IPS-20b (cell line): ENCODE measurements around the gene SPDYC.

Experiments used
- H3K27ac ChIP-seq: one replicate; pipeline ENCODE4 v1.5.1; 2013; ENCODE audit warnings: low read length
- H3K27me3 ChIP-seq: 2 replicates; pipeline ENCODE4 v1.6.1; 2013; ENCODE audit warnings: mild to moderate bottlenecking, low read length, inconsistent platforms; ENCODE audit not compliant: insufficient read depth
- H3K36me3 ChIP-seq: 2 replicates; pipeline ENCODE4 v1.6.1; 2013; ENCODE audit warnings: low read depth, mild to moderate bottlenecking, inconsistent platforms, low read length, moderate library complexity; ENCODE audit not compliant: insufficient read depth
- H3K4me1 ChIP-seq: 2 replicates; pipeline ENCODE4 v1.6.1; 2013; ENCODE audit warnings: mild to moderate bottlenecking, control low read depth, inconsistent platforms, low read length, moderate library complexity; ENCODE audit not compliant: insufficient read depth
- H3K4me3 ChIP-seq: 2 replicates; pipeline ENCODE4 v1.5.1; 2013; ENCODE audit warnings: mild to moderate bottlenecking, low read length, inconsistent platforms
- H3K9ac ChIP-seq: 2 replicates; pipeline ENCODE4 v1.6.1; 2013; ENCODE audit warnings: low read depth, mild to moderate bottlenecking, inconsistent platforms, low read length, moderate library complexity
- H3K9me3 ChIP-seq: 2 replicates; pipeline ENCODE4 v1.6.1; 2013; ENCODE audit warnings: mild to moderate bottlenecking, low read depth, low read length, inconsistent platforms; ENCODE audit not compliant: insufficient read depth

Gene SPDYC

GRCh38 chr11:65129649-65130441, 40.2 kb upstream of the SPDYC start:
- no peak overlapping the region for H3K9ac ChIP-seq
- H3K27ac ChIP-seq = no peak overlapping the region

GRCh38 chr11:65130631-65131416, 39.2 kb upstream of the SPDYC start:
- Histone ChIP-seq H3K4me1 (no peaks in the 10 kb centered on the region), H3K4me3 (no peak overlapping the region), H3K27ac (no peak overlapping the region), H3K9ac (no peak overlapping the region), H3K36me3 (peaks cover 68% of the 10 kb centered on the region), H3K9me3 (no peaks in the 10 kb centered on the region), H3K27me3 (no peaks in the 10 kb centered on the region)

More at GRCh38 chr11:65129649-65130441, 40.2 kb upstream of the SPDYC start:
- H3K4me1 ChIP-seq = no peaks in the 10 kb centered on the region
- no peaks in the 10 kb centered on the region for H3K27me3 ChIP-seq
- peaks cover 77% of the 10 kb centered on the region for H3K36me3 ChIP-seq
- no peak overlapping the region for H3K4me3 ChIP-seq
- no peaks in the 10 kb centered on the region for H3K9me3 ChIP-seq

GRCh38 chr11:65131417-65131776, 38.6 kb upstream of the SPDYC start:
- H3K9me3 ChIP-seq = no peaks in the 10 kb centered on the region
- H3K27ac ChIP-seq = no peak overlapping the region
- H3K9ac ChIP-seq = no peak overlapping the region
- no peak overlapping the region for H3K4me3 ChIP-seq
- H3K4me1 ChIP-seq = no peaks in the 10 kb centered on the region
- no peaks in the 10 kb centered on the region for H3K27me3 ChIP-seq
- H3K36me3 ChIP-seq = peaks cover 62% of the 10 kb centered on the region

- H3K4me3 ChIP-seq = no peak overlapping the region
- H3K36me3 ChIP-seq = peaks cover 57% of the 10 kb centered on the region
- no peak overlapping the region for H3K27ac ChIP-seq
- H3K9ac ChIP-seq = no peak overlapping the region
- H3K9me3 ChIP-seq = no peaks in the 10 kb centered on the region
- H3K27me3 ChIP-seq = no peaks in the 10 kb centered on the region
- no peaks in the 10 kb centered on the region for H3K4me1 ChIP-seq
Observed at GRCh38 chr11:65131895-65132237, 38.2 kb upstream of the SPDYC start.

DNA sequence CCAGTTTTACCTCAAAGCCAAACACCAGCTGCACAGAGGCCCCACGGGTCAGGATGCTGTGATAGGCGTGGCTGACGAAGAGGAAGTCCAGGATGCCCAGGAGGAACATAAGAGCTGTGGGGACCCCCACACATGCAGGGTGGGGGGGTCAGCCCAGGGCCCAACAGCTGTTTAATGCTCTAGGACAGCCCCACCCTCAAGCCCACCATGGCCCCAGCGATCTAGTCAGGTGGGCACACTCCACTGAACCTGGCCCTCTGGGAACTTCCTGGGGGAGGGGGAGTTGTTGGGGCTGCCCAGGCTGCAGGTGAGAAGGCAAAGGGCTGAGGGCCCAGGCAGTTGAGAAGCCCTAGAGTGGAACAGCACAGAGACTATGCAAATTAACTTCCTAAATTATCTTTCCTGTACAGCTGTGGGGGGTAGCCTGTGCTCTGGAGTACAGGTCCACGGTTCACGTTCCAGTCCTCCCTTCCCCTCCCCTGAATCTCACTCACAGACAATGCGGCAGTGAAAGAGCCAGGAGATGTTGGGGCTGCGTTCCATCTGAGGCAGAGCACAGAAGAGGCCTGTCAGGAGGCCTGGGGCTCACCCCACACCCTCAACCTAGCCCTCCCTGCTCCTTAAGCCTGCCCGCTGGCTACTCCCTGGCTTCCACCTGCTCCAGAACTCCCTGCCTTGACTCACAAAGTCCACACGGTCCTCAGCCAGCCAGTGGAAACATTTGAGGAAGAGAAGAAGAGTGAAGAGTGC, 37.6 kb upstream of the SPDYC start:
- H3K9ac ChIP-seq = no peak overlapping the region
- H3K9me3 ChIP-seq = no peaks in the 10 kb centered on the region
- no peaks in the 10 kb centered on the region for H3K4me1 ChIP-seq
- H3K36me3 ChIP-seq = peaks cover 52% of the 10 kb centered on the region
- no peak overlapping the region; the same call in 1 of the 2 replicates for H3K4me3 ChIP-seq
- H3K27me3 ChIP-seq = no peaks in the 10 kb centered on the region
- no peak overlapping the region for H3K27ac ChIP-seq

DNA sequence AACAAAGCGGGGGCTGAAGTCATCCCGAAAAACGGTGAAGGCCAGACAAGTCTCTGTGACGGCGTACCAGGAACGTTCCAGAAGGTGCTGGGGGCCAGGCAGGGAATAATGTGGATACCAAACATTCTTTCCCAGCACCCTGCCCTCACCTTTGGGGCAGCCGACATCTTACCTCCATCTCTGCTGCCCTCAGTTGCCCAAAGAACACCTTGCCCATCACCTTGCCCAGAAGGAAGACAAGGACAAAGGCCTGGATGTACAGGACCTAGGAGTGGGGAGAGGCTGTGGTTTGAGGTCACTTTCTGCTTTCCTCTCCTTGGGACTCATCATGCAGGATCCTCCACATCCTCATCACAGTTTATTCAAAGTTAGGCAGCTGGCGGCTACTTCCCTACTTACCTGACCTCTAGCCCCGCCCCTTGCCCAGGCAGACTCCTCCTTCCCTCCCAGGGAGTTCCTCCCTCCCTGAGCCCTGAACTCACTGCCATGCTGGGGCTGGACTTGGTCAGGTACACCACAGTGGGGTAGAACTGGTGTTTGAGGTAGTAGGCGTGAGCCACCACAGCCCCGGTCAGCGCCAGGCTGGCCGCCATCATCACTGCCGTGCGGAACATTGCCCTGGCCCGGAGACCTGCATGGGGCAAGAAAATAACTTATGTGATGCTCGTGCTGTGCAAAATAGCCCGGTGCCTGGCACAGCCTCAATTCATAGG, 36.9 kb upstream of the SPDYC start:
- Histone ChIP-seq H3K27ac (no peak overlapping the region), H3K36me3 (peaks cover 44% of the 10 kb centered on the region), H3K9me3 (no peaks in the 10 kb centered on the region), H3K4me3 (peak overlapping the region; percentile 88), H3K4me1 (no peaks in the 10 kb centered on the region), H3K9ac (peak overlapping the region; percentile 87; the same call in 1 of the 2 replicates), H3K27me3 (no peaks in the 10 kb centered on the region)

DNA sequence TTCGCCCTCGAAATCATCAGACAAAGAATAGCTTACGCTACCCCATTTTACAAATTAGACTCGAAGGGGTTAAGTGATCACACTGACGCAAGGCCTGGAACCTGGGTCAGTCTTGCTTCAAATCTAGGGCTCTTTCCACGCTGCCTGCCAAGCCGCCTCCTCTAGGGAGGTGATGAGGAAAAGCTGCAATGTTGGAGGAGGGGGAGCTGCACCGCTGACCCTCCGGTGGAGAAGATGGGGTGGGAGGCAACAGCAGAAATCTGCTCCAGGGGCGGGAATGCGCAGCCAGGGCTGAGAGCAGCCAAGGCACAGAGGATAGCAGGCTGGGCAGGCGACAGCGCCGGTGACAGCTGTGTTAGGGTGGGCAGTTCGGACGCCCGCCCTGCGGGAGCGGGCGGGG, 36.3 kb upstream of the SPDYC start:
- Histone ChIP-seq H3K36me3 (peaks cover 39% of the 10 kb centered on the region), H3K4me3 (peak overlapping the region; percentile 88), H3K27me3 (no peaks in the 10 kb centered on the region), H3K27ac (no peak overlapping the region), H3K9ac (peak overlapping the region; percentile 87), H3K9me3 (no peaks in the 10 kb centered on the region), H3K4me1 (no peaks in the 10 kb centered on the region)

- peak within 1 kb of the TSS; percentile 88 for H3K4me3 ChIP-seq
- H3K9ac ChIP-seq = peak within 1 kb of the TSS; percentile 87
- no peaks in the 10 kb centered on the region for H3K9me3 ChIP-seq
- H3K27ac ChIP-seq = peak within 1 kb of the TSS; percentile 97
- H3K36me3 ChIP-seq = peaks cover 32% of the 10 kb centered on the region
- H3K27me3 ChIP-seq = no peaks in the 10 kb centered on the region
- no peaks in the 10 kb centered on the region for H3K4me1 ChIP-seq
Observed at GRCh38 chr11:65134240-65134951, 35.6 kb upstream of the SPDYC start, which contains the start of gene SYVN1. Gene SYVN1 (minus strand): TSS chr11:65134519. CDS start chr11:65133601, 918 bp downstream.

- peak overlapping the region; percentile 97 for H3K27ac ChIP-seq
- no peaks in the 10 kb centered on the region for H3K4me1 ChIP-seq
- no peaks in the 10 kb centered on the region for H3K9me3 ChIP-seq
- peak overlapping the region; percentile 88 for H3K4me3 ChIP-seq
- H3K36me3 ChIP-seq = peaks cover 25% of the 10 kb centered on the region
- H3K27me3 ChIP-seq = 0 out of 2 replicates have a peak, but pooled peaks cover 2% of the 10 kb centered on the region
- H3K9ac ChIP-seq = peak overlapping the region; percentile 87
Observed at GRCh38 chr11:65134952-65135632, 34.9 kb upstream of the SPDYC start.

DNA sequence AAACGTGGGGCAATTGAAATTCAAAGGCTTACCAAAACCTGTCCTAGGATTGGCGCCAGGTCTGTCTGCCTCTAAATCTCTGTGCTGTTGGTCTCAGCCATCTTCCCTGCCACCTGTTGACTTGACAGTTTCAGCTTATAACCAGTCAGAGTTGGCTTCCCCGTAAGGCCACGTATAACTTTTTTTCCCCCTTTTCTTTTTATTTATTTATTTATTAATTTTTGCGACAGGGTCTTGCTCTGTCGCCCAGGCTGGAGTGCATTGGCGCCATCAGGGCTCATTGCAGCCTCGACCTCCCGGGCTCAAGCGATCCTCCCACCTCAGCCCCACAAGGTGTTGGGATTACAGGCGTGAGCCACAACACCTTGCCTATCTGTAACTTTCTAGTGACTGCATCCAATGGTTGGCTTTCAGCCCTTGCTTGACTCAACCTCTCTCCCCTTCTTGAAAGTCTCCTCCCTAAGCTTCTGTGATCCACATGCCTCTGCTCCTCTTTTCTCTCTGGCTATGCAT, 34.3 kb upstream of the SPDYC start:
- Histone ChIP-seq H3K4me3 (peak overlapping the region; percentile 88), H3K27me3 (peaks cover 8% of the 10 kb centered on the region), H3K9me3 (no peaks in the 10 kb centered on the region), H3K4me1 (no peaks in the 10 kb centered on the region), H3K9ac (peak overlapping the region; percentile 87; the same call in 1 of the 2 replicates), H3K27ac (peak overlapping the region; percentile 49), H3K36me3 (peaks cover 20% of the 10 kb centered on the region)
